AG09319 (cell line): ENCODE measurements around the gene PRKCI.

Source experiments
- DNase-seq: peaks from one replicate; pipeline ENCODE4 v3.0.0-alpha.2; 2010; ENCODE audit warnings: low read depth; ENCODE audit errors: extremely low read depth
- CTCF ChIP-seq: IDR thresholded peaks from 2 replicates; pipeline ENCODE4 v1.5.1; 2011; ENCODE audit warnings: low read depth, mild to moderate bottlenecking, inconsistent platforms, low read length, moderate library complexity

PRKCI gene

DNA sequence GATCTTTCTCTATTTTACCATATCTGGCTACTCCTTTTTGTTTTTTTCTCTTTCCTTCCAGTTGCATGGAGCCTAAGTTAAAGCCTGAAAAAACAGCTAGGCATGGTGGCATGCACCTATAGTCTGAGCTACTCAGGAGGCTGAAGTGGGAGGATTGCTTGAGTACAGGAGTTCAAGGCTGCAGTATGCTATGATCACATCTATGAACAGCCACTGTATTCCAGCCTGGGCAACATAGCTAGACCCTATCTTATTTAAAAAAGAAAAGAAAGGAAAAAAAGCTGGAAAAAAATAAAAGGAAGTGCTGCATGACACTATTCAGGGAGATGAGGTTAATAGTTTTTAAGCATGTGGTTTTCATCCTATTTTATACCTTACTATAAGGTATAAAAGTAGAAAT is 131.3 kb downstream of the PRKCI start:
- no peak for DNase-seq
- no peak for TF ChIP-seq CTCF

GRCh38 chr3:170354760-170355159 is 132.5 kb downstream of the PRKCI start:
- no peak for DNase-seq
- no peak for TF ChIP-seq CTCF
